Inflammatory macrophage (primary cell): Measurements from ENCODE around the gene PAM16.
A peak's percentile ranks its signal among the peaks of the same experiment; 100 is the strongest.
"Not testable (repeated sequence)": the region's sequence is repeated elsewhere in the genome, so short reads cannot be mapped to it uniquely, and the experiment has no call there.

Experiments used
- DNase-seq, 2 donors: peaks; one replicate each; pipeline ENCODE4 v3.0.0-alpha.2; 2020 to 2022

PAM16 gene

DNA sequence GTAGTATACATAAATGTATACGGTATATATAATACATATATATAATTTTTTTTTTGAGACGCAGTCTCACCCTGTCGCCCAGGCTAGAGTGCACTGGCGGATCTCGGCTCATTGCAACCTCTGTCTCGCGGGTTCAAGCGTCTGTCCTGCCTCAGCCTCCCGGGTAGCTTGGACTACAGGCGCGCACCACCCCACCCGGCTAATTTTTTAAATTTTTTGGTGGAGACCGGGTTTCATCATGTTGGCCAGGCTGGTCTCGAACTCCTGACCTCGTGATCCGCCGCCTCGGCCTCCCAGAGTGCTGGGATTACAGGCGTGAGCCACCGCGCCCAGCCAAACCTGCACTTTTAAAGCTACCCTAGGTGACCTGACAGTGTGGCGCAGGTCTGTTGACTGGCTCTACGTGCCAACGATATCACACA, 745 bp downstream of the PAM16 start:
- DNase-seq: no peak

GRCh38 chr16:4349332-4349731, 1.8 kb downstream of the PAM16 start:
- no peak for DNase-seq

GRCh38 chr16:4347765-4348509, 3.2 kb downstream of the PAM16 start:
- DNase-seq: no peak

DNA sequence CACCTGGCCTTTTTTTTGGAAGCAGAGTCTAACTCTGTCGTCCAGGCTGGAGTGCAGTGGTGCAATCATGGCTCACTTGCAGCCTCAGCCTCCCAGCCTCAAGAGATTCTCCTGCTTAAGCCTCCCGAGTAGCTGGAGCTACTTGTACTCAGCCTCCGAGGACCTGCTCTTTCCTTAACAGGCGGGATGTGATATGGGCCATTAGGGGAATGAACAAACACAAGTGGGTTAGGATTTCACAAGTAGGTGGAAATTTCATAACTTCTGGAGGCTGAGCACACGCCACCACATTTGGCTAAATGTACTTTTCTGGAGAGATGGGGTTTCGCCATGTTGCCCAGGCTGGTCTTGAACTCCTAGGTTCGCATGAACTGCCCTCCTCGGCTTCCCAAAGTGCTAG, 4.1 kb downstream of the PAM16 start:
- DNase-seq: peak; percentile 82 to 87

DNA sequence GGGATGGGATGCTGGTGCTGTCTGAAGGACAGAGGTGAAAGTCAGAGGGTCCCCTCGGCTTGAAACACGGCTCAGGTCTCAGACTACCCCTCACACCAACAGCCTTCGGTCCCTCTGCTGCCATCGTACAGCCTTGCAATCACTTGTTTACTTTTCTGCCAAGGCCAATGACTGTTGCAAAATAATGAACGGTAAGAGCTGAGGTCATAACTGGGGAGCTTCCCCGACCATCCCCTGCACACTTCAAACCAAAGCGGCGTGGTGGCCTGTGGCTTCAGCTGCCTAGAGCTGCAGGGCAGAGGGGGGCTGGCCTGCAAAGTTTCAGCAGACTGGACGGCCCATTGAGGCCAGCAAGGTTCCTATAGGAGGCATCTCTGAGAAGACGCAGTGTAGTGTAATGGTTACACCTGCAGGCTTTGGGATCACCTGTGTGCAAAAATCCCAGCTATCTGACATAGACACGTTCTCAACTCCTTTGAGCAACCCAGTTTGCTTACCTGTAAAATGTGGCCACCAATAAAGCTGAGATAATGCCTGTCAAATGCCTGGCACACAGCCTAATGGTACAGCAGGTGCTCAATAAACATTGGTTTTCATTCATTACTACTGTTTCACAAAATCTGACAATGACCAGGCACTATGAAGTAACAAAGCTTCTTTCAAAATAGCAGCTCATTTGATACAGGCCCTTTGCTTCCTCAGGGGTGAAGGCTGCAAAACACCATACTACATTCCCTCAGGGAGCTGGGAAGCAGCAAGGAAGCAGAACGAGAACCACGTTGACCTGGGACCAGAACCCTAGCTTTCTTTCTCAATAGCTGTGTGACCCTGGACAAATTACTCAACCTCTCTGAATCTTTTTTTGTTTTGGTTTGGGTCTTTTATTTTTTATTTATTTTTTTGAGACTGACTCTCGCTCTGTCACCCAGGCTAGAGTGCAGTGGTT, 5.0 kb downstream of the PAM16 start:
- peak; percentile 55 to 70 for DNase-seq

DNA sequence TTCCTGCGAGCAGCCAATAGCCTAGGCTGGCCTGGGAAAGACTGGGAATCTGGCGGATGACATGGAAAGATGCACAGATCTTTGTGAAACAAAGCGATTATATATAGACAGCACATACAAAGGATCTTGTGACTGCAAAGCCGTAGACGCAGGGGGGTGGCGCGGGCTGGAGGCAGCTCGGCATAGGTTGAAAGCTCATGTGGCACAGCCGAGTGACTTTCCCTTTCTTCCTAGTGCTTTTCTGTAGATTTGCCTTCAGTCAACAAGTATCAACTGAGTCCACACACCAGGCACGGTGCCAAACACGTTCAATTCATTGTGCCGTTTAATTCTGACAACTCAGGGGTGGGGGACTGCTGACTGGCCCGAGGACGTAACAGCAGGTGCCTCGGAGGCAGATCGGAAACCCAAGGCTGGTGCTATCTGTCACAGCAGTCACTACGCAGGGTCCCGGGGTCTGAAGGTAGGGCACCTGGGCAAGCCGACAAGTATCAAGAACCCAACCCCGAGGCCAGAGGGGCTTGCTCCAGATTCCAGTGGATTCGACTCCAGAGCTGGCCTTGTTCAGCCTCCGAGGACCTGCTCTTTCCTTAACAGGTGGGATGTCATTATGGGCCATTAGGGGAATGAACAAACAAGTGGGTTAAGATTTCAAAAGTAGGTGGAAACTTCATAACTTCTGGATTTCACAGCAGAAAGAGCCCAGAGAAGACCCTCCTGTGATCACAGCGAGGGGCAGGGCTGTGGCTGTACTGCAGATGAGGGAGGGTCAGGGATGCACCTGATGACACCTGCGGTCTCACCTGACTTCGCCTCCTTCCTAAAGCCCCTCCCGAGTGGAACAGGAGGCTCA, 5.9 kb downstream of the PAM16 start:
- no peak for DNase-seq

DNA sequence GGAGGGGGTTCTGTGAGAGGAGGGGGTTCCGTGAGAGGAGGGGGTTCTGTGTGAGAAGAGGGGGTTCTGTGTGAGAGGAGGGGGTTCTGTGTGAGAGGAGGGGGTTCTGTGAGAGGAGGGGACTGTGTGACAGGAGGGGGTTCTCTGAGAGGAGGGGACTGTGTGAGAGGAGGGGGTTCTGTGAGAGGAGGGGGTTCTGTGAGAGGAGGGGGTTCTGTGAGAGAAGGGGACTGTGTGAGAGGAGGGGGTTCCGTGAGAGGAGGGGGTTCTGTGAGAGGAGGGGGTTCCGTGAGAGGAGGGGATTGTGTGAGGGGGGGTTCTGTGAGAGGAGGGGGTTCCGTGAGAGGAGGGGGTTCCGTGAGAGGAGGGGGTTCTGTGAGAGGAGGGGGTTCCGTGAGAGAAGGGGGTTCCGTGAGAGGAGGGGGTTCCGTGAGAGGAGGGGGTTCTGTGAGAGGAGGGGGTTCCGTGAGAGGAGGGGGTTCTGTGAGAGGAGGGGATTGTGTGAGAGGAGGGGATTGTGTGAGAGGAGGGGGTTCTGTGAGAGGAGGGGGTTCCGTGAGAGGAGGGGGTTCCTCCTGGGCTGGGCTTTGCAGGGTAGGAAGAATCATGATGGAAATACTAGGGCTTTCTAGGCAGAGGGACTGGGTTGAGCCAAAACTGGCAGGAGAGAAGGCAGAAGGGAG, 6.7 kb downstream of the PAM16 start:
- not testable (repeated sequence) for DNase-seq

DNA sequence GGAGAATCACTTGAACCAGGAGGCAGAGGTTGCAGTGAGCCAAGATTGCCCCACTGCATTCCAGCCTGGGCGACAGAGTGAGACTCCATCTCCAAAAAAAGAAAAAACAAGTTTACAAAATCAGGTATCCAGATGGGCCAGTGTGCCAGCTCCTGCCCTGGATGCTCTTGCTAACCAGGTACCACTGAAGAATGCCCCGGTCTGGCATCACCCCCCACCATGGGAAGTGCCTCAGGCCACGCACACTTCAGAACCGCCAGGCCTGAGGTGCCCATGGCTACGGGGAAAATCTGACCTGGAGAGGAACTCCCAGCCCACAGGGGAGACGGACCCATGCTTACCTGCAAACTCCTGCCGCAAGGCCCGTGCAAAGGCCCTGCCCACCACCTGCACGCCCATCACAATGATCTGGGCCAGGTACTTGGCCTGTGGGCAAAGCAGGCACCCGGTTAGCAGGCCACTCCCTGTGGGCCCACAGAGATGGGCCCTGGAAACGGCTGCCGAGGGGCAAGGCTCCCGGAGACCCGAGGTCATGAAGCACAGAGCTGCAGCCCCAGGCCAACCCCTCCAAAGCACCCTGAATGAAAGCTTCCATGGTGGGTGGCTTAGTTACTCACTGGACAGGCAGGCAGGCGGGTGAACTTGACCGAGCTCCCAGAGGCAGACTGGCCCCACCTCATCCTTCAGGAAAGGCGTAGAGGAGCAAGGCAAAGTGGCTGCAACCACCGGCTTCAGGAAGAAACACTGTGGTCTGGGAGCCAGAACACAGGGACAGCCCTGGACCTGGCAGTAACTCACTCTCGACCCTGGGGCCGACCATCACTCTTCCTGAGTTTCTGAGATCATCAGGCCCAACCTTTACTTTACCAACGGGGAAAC, 8.0 kb downstream of the PAM16 start:
- no peak for DNase-seq

GRCh38 chr16:4341250-4341649, 9.9 kb downstream of the PAM16 start:
- DNase-seq: no peak

DNA sequence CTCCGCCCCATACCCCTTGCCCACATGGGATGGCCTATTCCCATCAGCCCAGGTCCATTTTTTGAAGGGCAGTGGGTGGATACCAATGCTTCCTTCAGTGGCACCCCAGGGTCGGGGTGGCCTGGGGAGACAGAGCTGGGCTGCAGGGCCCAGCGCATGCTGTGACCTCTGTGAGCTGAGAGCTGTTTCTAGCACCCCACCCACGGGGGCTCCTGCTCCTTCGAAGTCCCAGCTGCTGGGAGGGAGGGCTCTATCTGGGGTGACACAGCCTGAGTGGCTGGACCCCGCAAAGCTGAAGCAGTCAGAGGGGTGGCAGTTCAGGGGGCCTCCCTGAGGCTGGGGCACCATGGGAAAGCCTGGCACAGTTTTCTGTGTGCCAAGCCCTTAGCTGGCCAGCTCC, 10.7 kb downstream of the PAM16 start:
- DNase-seq: no peak

DNA sequence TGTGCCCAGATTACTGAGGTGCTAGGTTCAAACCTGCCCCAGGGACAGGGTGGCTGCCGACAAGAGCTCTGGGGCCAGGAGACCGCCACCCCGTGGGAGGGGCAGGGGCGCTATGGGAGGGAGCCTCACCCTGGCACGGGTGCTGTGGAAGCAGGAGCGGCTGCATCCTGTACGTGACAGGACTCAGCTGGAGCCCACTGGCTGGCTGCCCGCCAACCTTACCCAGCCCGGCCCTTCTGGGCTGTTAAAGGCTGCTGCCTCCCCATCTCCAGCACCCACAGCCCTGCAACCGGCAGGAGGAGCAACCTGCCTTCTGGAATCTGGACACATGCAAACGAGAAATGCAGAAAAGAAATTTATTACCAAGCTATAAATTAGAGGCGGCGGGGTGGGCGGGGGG, 11.2 kb downstream of the PAM16 start:
- DNase-seq: no peak

GRCh38 chr16:4339455-4339854, 11.7 kb downstream of the PAM16 start:
- DNase-seq: no peak

DNA sequence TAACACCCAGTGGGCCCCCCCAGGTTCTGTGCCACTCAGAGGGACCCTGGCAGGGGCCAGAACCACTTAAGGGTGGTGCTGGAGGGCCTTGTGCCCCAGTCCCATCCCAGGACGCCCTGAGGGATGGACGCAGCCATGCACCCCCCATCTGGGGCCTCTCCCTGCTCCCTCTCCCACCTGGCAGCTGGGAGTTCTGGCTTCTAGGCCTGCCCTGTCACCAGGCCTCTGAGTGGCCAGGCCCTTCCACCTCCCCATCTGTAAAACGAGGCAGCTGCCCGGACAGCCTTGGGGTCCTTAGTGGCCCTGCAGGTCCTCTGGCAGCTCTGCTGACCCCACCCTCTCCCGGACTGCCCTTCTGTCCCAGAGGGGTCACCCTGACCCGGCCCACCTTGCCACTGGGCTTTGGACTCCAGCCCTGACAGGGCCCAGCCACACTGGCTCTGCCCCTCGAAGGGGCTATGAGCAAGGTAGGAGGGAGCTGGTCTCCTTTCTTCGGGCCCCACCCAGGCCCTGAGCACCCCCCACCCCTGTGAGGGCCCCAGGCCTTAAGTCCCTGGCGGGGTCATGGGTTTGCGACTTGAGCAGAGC, 12.3 kb downstream of the PAM16 start:
- DNase-seq: no peak

DNA sequence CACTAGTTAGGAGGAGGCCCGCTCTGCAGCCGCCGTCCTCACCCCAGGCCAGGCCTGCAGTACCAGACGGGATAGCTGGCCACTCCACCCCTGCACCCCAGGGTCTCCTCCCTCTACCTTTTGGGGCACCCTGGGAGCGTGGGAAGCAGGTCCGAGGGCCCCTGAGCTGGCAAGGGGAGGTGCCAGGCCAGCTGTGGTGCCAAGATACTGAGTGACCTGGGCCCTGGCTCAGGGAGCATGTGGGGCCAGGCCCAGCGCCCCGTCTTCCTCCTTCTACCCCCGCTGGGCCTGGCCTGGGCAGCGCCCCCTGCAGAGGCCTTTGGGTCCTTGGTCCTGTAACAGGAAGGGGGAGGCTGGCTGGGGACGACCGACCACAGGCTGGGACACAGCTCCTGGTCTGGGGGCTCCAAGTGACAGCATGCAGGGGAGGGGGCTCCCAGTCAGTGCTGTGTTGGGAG, 13.0 kb downstream of the PAM16 start:
- no peak for DNase-seq

DNA sequence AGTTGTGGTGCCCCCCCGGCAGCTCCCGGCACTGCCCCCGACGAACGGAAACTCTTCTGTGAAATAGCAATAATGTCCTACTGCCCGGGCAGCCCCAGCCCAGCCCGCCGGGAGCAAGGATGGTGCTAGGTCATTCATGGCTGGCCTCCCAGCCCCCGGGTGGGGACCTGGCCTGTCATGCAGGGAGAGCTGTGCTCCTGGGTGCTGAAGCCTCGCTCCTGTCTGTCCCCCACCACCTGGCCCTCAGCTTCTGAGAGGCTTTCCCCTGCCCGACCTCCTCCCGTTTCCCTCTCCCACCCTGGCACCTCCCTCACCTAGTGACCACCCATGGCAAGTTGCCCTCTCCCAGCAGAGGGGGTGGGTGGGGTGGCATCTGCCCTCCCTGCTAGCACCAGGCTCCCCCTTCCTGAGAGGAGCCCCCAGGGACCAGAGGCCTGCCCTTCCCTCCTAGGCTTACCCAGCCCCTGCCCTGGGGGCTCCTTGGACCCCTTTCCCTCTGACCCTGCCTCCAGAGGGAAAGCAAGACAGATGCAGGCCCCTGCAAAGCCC, 13.5 kb downstream of the PAM16 start:
- DNase-seq: no peak

DNA sequence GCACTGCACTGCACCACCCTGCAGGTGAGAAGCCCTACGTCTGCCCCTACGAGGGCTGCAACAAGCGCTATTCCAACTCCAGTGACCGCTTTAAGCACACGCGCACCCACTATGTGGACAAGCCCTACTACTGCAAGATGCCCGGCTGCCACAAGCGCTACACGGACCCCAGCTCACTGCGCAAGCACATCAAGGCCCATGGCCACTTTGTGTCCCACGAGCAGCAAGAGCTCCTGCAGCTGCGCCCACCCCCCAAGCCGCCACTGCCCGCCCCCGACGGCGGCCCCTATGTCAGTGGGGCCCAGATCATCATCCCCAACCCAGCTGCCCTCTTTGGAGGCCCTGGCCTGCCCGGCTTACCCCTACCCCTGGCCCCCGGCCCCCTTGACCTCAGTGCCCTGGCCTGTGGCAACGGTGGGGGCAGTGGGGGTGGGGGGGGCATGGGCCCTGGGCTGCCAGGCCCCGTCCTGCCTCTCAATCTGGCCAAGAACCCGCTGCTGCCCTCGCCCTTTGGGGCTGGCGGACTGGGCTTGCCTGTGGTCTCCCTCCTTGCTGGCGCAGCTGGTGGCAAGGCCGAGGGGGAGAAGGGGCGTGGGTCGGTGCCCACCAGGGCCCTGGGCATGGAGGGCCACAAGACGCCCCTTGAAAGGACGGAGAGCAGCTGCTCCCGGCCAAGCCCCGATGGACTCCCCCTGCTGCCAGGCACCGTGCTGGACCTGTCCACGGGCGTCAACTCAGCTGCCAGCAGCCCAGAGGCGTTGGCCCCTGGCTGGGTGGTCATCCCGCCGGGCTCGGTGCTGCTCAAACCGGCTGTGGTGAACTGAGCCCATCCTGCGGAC, 14.2 kb downstream of the PAM16 start:
- DNase-seq: no peak

GRCh38 chr16:4334724-4335495, 16.2 kb downstream of the PAM16 start:
- DNase-seq: no peak

DNA sequence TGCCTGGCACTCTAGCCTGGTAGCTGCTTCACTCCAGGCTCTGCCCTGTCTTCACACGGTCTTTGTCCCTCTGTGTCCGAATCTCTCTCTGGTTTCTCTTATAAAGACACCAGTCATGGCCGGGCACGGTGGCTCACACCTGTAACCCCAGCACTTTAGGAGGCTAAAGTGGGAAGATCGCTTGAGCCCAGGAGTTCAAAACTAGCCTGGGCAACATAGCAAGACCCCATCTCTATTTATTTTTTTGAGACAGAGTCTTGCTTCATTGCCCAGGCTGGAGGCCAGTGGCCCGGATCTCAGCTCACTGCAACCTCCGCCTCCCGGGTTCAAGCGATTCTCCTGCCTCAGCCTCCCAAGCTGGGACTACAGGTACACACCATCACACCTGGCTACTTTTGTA, 17.4 kb downstream of the PAM16 start:
- not testable (repeated sequence) for DNase-seq

DNA sequence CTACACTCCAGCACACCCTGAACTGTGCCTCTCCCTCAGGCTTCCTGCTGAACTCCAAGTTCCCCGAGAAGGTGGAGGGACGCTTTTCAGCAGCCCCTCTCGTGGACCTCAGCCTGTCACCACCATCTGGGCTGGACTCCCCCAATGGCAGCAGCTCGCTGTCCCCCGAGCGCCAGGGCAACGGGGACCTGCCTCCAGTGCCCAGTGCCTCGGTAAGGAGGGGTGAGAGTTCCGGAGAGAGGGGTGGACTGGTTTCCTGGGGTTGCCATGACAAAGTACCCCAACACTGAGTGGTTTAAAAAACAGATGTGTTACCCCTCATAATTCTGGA, 17.8 kb downstream of the PAM16 start:
- no peak for DNase-seq
